Astrocyte (in vitro differentiated cells and primary cell): ENCODE results near the gene UNC5B.

Source experiments
- EZH2 ChIP-seq: IDR thresholded peaks from 2 replicates; pipeline ENCODE4 v1.6.1; 2012; ENCODE audit warnings: mild to moderate bottlenecking, low read length, inconsistent platforms; ENCODE audit not compliant: insufficient read depth
- TF ChIP-seq, protein P1 (sequence below): IDR thresholded peaks from 2 replicates; pipeline ENCODE4 v1.5.1; 2011; ENCODE audit warnings: low read depth, mild to moderate bottlenecking, inconsistent platforms, low read length, moderate library complexity; ENCODE audit not compliant: insufficient read depth

DNA sequence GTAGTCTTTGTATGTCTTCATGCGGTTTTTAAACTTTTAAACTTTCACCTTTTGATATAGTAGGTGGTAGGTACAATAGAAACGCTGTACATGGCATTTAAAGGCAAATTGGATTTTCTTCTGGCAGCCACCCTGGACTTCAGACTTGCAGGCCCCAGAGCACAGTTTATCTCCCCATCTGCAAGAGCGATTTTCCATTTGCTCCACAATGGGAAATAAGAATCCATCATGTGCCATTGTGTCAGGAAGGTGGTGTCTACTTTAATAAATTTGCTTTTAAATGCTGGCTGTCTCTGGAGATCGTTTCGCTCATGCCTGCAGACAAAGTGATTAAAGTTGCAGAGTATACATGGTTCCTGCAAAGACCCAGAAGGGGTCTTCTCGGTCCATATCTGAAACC lies 38.9 kb downstream of the UNC5B start:
- TF ChIP-seq, protein P1, sequence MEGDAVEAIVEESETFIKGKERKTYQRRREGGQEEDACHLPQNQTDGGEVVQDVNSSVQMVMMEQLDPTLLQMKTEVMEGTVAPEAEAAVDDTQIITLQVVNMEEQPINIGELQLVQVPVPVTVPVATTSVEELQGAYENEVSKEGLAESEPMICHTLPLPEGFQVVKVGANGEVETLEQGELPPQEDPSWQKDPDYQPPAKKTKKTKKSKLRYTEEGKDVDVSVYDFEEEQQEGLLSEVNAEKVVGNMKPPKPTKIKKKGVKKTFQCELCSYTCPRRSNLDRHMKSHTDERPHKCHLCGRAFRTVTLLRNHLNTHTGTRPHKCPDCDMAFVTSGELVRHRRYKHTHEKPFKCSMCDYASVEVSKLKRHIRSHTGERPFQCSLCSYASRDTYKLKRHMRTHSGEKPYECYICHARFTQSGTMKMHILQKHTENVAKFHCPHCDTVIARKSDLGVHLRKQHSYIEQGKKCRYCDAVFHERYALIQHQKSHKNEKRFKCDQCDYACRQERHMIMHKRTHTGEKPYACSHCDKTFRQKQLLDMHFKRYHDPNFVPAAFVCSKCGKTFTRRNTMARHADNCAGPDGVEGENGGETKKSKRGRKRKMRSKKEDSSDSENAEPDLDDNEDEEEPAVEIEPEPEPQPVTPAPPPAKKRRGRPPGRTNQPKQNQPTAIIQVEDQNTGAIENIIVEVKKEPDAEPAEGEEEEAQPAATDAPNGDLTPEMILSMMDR = no peak
- TF ChIP-seq EZH2 = no peak
